ENCODE measurements around the gene TBX22.

GRCh38 chrX:80011522-80011921 is 3.0 kb upstream of the TBX22 start:
- TF ChIP-seq CTCF (IDR thresholded peaks at IDR 0.05) (no peak), POLR2A (IDR thresholded peaks at IDR 0.05) (no peak)

Data from right lobe of liver (tissue), 4 donors.